GM12801 (cell line): ENCODE data around the gene ZFP57.

Experiments used
- CTCF ChIP-seq: IDR thresholded peaks from one replicate; pipeline ENCODE4 v1.5.1; 2011; ENCODE audit warnings: control low read depth; ENCODE audit not compliant: insufficient read length; ENCODE audit errors: extremely low read depth

The ZFP57 gene

GRCh38 chr6:29631860-29632731, 48.9 kb downstream of the ZFP57 start:
- no peak for TF ChIP-seq CTCF

GRCh38 chr6:29631209-29631810, 49.6 kb downstream of the ZFP57 start:
- no peak for TF ChIP-seq CTCF

GRCh38 chr6:29630315-29630714, 50.6 kb downstream of the ZFP57 start:
- no peak for TF ChIP-seq CTCF

GRCh38 chr6:29629571-29629970, 51.4 kb downstream of the ZFP57 start:
- no peak for TF ChIP-seq CTCF

GRCh38 chr6:29628419-29629281, 52.3 kb downstream of the ZFP57 start:
- TF ChIP-seq CTCF, result no peak

GRCh38 chr6:29627755-29628418, 53.1 kb downstream of the ZFP57 start:
- no peak for TF ChIP-seq CTCF
